ENCODE measurements around the gene ZNF503.

DNA sequence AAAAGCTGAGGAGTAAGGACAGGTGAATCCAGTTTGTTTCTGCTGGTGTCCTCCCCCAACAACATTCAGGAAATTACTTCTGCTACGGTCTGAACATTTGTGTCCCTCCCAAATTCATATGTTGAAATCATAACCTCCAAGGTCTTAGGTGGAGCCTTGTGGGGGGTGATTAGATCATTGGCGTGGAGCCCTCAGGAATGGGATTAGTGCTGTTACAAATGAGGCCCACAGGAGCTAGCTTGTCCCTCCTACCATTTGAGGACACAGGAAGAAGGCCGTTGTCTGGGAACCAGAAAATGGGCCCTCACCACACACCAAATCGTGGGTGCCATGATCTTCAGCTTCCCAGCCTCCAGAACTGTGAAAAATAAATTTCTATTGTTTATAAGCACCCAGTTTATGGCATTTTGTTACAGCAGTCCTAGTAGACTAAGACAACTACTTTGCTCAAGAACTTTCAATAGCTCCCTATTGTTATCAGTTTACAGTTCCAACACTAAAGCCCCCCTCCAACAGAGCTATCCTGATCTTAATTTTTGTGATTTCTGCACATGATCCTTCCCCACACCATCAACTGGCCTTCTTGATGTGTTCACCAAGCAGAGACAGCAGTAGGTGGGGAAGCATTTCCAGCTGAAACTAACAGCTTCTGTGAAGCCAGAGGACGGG is 27.7 kb upstream of the ZNF503 start:
- TF ChIP-seq EZH2phosphoT487 (IDR thresholded peaks at IDR 0.05; ENCODE audit: unreplicated experiment) (no peak), EZH2 (IDR thresholded peaks at IDR 0.05; ENCODE audit: low read depth, unreplicated experiment) (no peak), JUNB (IDR thresholded peaks at IDR 0.05; ENCODE audit: unreplicated experiment) (no peak), POLR2AphosphoS5 (IDR thresholded peaks at IDR 0.05; ENCODE audit: low read depth) (no peak), CREB1 (CRISPR knock-in tag; IDR thresholded peaks at IDR 0.05; ENCODE audit: low read depth) (no peak), ZNF114 (CRISPR knock-in tag; IDR thresholded peaks at IDR 0.05) (no peak), NANOG (IDR thresholded peaks at IDR 0.05; ENCODE audit: borderline replicate concordance) (no peak), STAT1 (IDR thresholded peaks at IDR 0.05; ENCODE audit: unreplicated experiment) (no peak), ZNF331 (CRISPR knock-in tag; IDR thresholded peaks at IDR 0.05; ENCODE audit: low read depth) (no peak)
- TF ChIP-seq, protein P1, sequence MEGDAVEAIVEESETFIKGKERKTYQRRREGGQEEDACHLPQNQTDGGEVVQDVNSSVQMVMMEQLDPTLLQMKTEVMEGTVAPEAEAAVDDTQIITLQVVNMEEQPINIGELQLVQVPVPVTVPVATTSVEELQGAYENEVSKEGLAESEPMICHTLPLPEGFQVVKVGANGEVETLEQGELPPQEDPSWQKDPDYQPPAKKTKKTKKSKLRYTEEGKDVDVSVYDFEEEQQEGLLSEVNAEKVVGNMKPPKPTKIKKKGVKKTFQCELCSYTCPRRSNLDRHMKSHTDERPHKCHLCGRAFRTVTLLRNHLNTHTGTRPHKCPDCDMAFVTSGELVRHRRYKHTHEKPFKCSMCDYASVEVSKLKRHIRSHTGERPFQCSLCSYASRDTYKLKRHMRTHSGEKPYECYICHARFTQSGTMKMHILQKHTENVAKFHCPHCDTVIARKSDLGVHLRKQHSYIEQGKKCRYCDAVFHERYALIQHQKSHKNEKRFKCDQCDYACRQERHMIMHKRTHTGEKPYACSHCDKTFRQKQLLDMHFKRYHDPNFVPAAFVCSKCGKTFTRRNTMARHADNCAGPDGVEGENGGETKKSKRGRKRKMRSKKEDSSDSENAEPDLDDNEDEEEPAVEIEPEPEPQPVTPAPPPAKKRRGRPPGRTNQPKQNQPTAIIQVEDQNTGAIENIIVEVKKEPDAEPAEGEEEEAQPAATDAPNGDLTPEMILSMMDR (conservative IDR thresholded peaks at IDR 0.05; ENCODE audit: low read depth in 2 of 2), result no peak
- TF ChIP-seq, protein P2, sequence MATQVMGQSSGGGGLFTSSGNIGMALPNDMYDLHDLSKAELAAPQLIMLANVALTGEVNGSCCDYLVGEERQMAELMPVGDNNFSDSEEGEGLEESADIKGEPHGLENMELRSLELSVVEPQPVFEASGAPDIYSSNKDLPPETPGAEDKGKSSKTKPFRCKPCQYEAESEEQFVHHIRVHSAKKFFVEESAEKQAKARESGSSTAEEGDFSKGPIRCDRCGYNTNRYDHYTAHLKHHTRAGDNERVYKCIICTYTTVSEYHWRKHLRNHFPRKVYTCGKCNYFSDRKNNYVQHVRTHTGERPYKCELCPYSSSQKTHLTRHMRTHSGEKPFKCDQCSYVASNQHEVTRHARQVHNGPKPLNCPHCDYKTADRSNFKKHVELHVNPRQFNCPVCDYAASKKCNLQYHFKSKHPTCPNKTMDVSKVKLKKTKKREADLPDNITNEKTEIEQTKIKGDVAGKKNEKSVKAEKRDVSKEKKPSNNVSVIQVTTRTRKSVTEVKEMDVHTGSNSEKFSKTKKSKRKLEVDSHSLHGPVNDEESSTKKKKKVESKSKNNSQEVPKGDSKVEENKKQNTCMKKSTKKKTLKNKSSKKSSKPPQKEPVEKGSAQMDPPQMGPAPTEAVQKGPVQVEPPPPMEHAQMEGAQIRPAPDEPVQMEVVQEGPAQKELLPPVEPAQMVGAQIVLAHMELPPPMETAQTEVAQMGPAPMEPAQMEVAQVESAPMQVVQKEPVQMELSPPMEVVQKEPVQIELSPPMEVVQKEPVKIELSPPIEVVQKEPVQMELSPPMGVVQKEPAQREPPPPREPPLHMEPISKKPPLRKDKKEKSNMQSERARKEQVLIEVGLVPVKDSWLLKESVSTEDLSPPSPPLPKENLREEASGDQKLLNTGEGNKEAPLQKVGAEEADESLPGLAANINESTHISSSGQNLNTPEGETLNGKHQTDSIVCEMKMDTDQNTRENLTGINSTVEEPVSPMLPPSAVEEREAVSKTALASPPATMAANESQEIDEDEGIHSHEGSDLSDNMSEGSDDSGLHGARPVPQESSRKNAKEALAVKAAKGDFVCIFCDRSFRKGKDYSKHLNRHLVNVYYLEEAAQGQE (IDR thresholded peaks at IDR 0.05; ENCODE audit: unreplicated experiment), result no peak
- TF ChIP-seq, protein P3, sequence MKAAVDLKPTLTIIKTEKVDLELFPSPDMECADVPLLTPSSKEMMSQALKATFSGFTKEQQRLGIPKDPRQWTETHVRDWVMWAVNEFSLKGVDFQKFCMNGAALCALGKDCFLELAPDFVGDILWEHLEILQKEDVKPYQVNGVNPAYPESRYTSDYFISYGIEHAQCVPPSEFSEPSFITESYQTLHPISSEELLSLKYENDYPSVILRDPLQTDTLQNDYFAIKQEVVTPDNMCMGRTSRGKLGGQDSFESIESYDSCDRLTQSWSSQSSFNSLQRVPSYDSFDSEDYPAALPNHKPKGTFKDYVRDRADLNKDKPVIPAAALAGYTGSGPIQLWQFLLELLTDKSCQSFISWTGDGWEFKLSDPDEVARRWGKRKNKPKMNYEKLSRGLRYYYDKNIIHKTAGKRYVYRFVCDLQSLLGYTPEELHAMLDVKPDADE (IDR thresholded peaks at IDR 0.05), result no peak
- TF ChIP-seq, protein P4, sequence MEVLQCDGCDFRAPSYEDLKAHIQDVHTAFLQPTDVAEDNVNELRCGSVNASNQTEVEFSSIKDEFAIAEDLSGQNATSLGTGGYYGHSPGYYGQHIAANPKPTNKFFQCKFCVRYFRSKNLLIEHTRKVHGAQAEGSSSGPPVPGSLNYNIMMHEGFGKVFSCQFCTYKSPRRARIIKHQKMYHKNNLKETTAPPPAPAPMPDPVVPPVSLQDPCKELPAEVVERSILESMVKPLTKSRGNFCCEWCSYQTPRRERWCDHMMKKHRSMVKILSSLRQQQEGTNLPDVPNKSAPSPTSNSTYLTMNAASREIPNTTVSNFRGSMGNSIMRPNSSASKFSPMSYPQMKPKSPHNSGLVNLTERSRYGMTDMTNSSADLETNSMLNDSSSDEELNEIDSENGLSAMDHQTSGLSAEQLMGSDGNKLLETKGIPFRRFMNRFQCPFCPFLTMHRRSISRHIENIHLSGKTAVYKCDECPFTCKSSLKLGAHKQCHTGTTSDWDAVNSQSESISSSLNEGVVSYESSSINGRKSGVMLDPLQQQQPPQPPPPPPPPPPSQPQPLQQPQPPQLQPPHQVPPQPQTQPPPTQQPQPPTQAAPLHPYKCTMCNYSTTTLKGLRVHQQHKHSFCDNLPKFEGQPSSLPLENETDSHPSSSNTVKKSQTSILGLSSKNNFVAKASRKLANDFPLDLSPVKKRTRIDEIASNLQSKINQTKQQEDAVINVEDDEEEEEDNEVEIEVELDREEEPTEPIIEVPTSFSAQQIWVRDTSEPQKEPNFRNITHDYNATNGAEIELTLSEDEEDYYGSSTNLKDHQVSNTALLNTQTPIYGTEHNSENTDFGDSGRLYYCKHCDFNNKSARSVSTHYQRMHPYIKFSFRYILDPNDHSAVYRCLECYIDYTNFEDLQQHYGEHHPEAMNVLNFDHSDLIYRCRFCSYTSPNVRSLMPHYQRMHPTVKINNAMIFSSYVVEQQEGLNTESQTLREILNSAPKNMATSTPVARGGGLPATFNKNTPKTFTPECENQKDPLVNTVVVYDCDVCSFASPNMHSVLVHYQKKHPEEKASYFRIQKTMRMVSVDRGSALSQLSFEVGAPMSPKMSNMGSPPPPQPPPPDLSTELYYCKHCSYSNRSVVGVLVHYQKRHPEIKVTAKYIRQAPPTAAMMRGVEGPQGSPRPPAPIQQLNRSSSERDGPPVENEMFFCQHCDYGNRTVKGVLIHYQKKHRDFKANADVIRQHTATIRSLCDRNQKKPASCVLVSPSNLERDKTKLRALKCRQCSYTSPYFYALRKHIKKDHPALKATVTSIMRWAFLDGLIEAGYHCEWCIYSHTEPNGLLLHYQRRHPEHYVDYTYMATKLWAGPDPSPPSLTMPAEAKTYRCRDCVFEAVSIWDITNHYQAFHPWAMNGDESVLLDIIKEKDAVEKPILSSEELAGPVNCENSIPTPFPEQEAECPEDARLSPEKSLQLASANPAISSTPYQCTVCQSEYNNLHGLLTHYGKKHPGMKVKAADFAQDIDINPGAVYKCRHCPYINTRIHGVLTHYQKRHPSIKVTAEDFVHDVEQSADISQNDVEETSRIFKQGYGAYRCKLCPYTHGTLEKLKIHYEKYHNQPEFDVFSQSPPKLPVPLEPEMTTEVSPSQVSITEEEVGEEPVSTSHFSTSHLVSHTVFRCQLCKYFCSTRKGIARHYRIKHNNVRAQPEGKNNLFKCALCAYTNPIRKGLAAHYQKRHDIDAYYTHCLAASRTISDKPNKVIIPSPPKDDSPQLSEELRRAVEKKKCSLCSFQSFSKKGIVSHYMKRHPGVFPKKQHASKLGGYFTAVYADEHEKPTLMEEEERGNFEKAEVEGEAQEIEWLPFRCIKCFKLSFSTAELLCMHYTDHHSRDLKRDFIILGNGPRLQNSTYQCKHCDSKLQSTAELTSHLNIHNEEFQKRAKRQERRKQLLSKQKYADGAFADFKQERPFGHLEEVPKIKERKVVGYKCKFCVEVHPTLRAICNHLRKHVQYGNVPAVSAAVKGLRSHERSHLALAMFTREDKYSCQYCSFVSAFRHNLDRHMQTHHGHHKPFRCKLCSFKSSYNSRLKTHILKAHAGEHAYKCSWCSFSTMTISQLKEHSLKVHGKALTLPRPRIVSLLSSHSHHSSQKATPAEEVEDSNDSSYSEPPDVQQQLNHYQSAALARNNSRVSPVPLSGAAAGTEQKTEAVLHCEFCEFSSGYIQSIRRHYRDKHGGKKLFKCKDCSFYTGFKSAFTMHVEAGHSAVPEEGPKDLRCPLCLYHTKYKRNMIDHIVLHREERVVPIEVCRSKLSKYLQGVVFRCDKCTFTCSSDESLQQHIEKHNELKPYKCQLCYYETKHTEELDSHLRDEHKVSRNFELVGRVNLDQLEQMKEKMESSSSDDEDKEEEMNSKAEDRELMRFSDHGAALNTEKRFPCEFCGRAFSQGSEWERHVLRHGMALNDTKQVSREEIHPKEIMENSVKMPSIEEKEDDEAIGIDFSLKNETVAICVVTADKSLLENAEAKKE (CRISPR knock-in tag; IDR thresholded peaks at IDR 0.05), result no peak
